WTC11 (cell line): ENCODE measurements around the gene SRSF9.

Experiments
- AR ChIP-seq: fragments of 250-450 bp; sonication (Bioruptor Pico); IDR thresholded peaks from 2 replicates; pipeline ENCODE4 v1.9.0; 2021; ENCODE audit warnings: mild to moderate bottlenecking
- ATF1 ChIP-seq: sonication (generic); formaldehyde crosslinking; IDR thresholded peaks from 2 replicates; pipeline ENCODE4 v1.8.1; 2023; ENCODE audit warnings: mild to moderate bottlenecking, moderate library complexity, missing genetic modification reagents
- ATF3 ChIP-seq: sonication (generic); formaldehyde crosslinking; conservative IDR thresholded peaks from 2 replicates; pipeline ENCODE4 v1.8.1; 2022; ENCODE audit warnings: mild to moderate bottlenecking, missing genetic modification reagents
- KAT7 ChIP-seq: sonication (generic); formaldehyde crosslinking; IDR thresholded peaks from 2 replicates; pipeline ENCODE4 v1.8.1; 2023; ENCODE audit warnings: missing genetic modification reagents, mild to moderate bottlenecking, borderline replicate concordance
- MAX ChIP-seq: sonication (generic); formaldehyde crosslinking; IDR thresholded peaks from 2 replicates; pipeline ENCODE4 v1.8.0; 2022; ENCODE audit warnings: mild to moderate bottlenecking, missing genetic modification reagents
- NFATC4 ChIP-seq: fragments of 250-450 bp; sonication (Bioruptor Pico); IDR thresholded peaks from 2 replicates; pipeline ENCODE4 v1.9.0; 2021; ENCODE audit warnings: mild to moderate bottlenecking
- NFYB ChIP-seq: sonication (generic); formaldehyde crosslinking; conservative IDR thresholded peaks from 2 replicates; pipeline ENCODE4 v1.8.0; 2022; ENCODE audit warnings: low read depth, missing genetic modification reagents
- NR2C2 ChIP-seq: sonication (generic); formaldehyde crosslinking; IDR thresholded peaks from 2 replicates; pipeline ENCODE4 v1.8.0; 2022; ENCODE audit warnings: mild to moderate bottlenecking, missing genetic modification reagents
- TCF7 ChIP-seq: sonication (generic); formaldehyde crosslinking; IDR thresholded peaks from 2 replicates; pipeline ENCODE4 v1.8.0; 2022; ENCODE audit warnings: mild to moderate bottlenecking, low read depth, missing genetic modification reagents, moderate library complexity
- TEAD4 ChIP-seq: sonication (generic); formaldehyde crosslinking; IDR thresholded peaks from 2 replicates; pipeline ENCODE4 v1.8.0; 2022; ENCODE audit warnings: mild to moderate bottlenecking, missing genetic modification reagents
- ZNF138 ChIP-seq: sonication (generic); formaldehyde crosslinking; conservative IDR thresholded peaks from 2 replicates; pipeline ENCODE4 v1.8.1; 2022; ENCODE audit warnings: mild to moderate bottlenecking, moderate library complexity, missing genetic modification reagents
- TF ChIP-seq, protein P1 (sequence below): sonication (generic); formaldehyde crosslinking; IDR thresholded peaks from 2 replicates; pipeline ENCODE4 v1.8.0; 2022; ENCODE audit warnings: mild to moderate bottlenecking, missing genetic modification reagents
- TF ChIP-seq, protein P2 (sequence below): sonication (generic); formaldehyde crosslinking; IDR thresholded peaks from 2 replicates; pipeline ENCODE4 v1.8.1; 2022; ENCODE audit warnings: missing genetic modification reagents, borderline replicate concordance
- TF ChIP-seq, protein P3 (sequence below): fragments of 200-600 bp; IDR thresholded peaks from 2 replicates; pipeline ENCODE4 v1.8.0; 2022; ENCODE audit warnings: antibody characterized with exemption

DNA sequence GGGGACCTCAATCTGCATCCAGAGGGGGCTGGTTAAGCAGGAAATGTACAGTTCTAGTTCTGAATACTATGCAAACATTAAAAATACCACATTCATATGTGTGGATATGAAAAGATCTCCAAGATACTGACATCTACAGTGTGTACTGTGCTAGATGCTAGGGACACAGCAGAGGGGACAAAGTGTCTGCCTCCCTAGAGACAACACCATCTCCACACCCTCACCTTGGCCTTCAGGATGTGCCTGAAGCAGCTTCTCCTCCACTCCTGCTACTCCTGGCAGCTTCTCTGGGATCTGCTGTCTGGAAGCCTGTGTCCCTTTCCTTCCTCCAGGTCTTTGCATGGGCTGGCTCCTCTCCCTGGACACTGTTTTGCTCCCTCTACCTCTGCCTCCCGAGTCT lies 10.7 kb upstream of the SRSF9 start:
- no peak for TF ChIP-seq ZNF138 (CRISPR knock-in tag)
- TF ChIP-seq, protein P1, sequence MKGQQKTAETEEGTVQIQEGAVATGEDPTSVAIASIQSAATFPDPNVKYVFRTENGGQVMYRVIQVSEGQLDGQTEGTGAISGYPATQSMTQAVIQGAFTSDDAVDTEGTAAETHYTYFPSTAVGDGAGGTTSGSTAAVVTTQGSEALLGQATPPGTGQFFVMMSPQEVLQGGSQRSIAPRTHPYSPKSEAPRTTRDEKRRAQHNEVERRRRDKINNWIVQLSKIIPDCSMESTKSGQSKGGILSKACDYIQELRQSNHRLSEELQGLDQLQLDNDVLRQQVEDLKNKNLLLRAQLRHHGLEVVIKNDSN (CRISPR knock-in tag) = no peak
- no peak for TF ChIP-seq ATF3 (CRISPR knock-in tag)
- TF ChIP-seq, protein P2, sequence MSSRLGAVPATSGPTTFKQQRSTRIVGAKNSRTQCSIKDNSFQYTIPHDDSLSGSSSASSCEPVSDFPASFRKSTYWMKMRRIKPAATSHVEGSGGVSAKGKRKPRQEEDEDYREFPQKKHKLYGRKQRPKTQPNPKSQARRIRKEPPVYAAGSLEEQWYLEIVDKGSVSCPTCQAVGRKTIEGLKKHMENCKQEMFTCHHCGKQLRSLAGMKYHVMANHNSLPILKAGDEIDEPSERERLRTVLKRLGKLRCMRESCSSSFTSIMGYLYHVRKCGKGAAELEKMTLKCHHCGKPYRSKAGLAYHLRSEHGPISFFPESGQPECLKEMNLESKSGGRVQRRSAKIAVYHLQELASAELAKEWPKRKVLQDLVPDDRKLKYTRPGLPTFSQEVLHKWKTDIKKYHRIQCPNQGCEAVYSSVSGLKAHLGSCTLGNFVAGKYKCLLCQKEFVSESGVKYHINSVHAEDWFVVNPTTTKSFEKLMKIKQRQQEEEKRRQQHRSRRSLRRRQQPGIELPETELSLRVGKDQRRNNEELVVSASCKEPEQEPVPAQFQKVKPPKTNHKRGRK = no peak
- no peak for TF ChIP-seq TCF7
- TF ChIP-seq, protein P3, sequence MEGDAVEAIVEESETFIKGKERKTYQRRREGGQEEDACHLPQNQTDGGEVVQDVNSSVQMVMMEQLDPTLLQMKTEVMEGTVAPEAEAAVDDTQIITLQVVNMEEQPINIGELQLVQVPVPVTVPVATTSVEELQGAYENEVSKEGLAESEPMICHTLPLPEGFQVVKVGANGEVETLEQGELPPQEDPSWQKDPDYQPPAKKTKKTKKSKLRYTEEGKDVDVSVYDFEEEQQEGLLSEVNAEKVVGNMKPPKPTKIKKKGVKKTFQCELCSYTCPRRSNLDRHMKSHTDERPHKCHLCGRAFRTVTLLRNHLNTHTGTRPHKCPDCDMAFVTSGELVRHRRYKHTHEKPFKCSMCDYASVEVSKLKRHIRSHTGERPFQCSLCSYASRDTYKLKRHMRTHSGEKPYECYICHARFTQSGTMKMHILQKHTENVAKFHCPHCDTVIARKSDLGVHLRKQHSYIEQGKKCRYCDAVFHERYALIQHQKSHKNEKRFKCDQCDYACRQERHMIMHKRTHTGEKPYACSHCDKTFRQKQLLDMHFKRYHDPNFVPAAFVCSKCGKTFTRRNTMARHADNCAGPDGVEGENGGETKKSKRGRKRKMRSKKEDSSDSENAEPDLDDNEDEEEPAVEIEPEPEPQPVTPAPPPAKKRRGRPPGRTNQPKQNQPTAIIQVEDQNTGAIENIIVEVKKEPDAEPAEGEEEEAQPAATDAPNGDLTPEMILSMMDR = no peak
- TF ChIP-seq AR (CRISPR knock-in tag) = no peak
- no peak for TF ChIP-seq TEAD4 (CRISPR knock-in tag)
- TF ChIP-seq ATF1 (CRISPR knock-in tag) = no peak
- TF ChIP-seq MAX = no peak
- no peak for TF ChIP-seq KAT7 (CRISPR knock-in tag)
- no peak for TF ChIP-seq NFATC4 (CRISPR knock-in tag)
- no peak for TF ChIP-seq NFYB (CRISPR knock-in tag)
- TF ChIP-seq NR2C2 (CRISPR knock-in tag) = no peak
